K562 (cell line): ENCODE measurements around the gene PLEKHG4B. TPM values are rescaled to one million over a fixed set of nuclear protein-coding genes. Genes with fewer than 3 reads are reported as not detected.

Experiments used
- ATAC-seq: fragments of 200-7000 bp; cut with Tn5 transposase; 3 replicates; pipeline ENCODE4 v1.9.1; 2020; ENCODE audit warnings: moderate library complexity
- BruUV-seq: library from RNA; stranded (reverse); fragments of 400-500 nt; replicated peaks from 2 replicates; lab custom pipeline; 2021; lab: Mats Ljungman, UMichigan
- CTCF ChIA-PET: fragments of 300-600 bp; formaldehyde crosslinking; extraction: SDS; loops from one replicate; lab custom pipeline; 2021; ENCODE audit warnings: low intra/inter-chr PET ratio; lab: Yijun Ruan, JAX
- POLR2A ChIA-PET: fragments of 300-600, 350-650 bp; sonication (Branson Sonifier 250); formaldehyde crosslinking; extraction: SDS; loops from one replicate; lab custom pipeline; 2021; ENCODE audit warnings: antibody characterized with exemption, inconsistent platforms; lab: Yijun Ruan, JAX
- DNase-seq, 4 experiments: peaks; one replicate each; pipeline versions ENCODE4 v3.0.0 to v3.0.0-alpha.2; 2011 to 2018; ENCODE audit warnings: low spot score in 3 of 4, mixed read lengths in 3 of 4; ENCODE audit errors: extremely low read depth in 1 of 4
- FAIRE-seq: peaks from 2 replicates; lab custom pipeline; 2011; peaks lifted over from hg19 to GRCh38; lab: Jason Lieb, UNC
- H2AFZ ChIP-seq: 2 replicates; pipeline ENCODE4 v1.6.0; 2011; ENCODE audit warnings: low read depth, low read length, control low read depth, inconsistent platforms
- H3K27ac ChIP-seq: fragments of 200-600 bp; 3 replicates; pipeline ENCODE4 v1.8.0; 2011; ENCODE audit warnings: low read depth, mild to moderate bottlenecking, control low read depth, inconsistent platforms, low read length, moderate library complexity, mixed read lengths; ENCODE audit errors: extremely low read depth
- H3K27me3 ChIP-seq, 2 experiments: fragments of 300-600 bp in 1 of 2; 2 replicates in 1 of 2; 3 replicates in 1 of 2; pipeline versions ENCODE4 v1.6.0 to v1.8.0; 2011; ENCODE audit warnings: inconsistent platforms in 2 of 2, low read length in 2 of 2, mild to moderate bottlenecking in 1 of 2, mixed read lengths in 1 of 2, moderate library complexity in 1 of 2; ENCODE audit not compliant: control insufficient read depth in 2 of 2, insufficient read depth in 2 of 2
- H3K36me3 ChIP-seq: fragments of 300-600 bp; 3 replicates; pipeline ENCODE4 v1.8.0; 2011; ENCODE audit warnings: mild to moderate bottlenecking, low read length, inconsistent platforms; ENCODE audit not compliant: control insufficient read depth, insufficient read depth
- H3K4me1 ChIP-seq, 2 experiments: fragments of 200-600 bp in 1 of 2; replicated peaks in 1 of 2; 2 replicates in 1 of 2; 3 replicates in 1 of 2; pipeline versions ENCODE4 v1.5.1 to v1.8.0; 2011; ENCODE audit warnings: inconsistent platforms in 2 of 2, low read length in 2 of 2, mild to moderate bottlenecking in 1 of 2, mixed read lengths in 1 of 2, moderate library complexity in 1 of 2; ENCODE audit not compliant: control insufficient read depth in 2 of 2, insufficient read depth in 2 of 2
- H3K4me2 ChIP-seq: 2 replicates; pipeline ENCODE4 v1.6.1; 2011; ENCODE audit warnings: low read length, control low read depth, inconsistent platforms, mixed read lengths; ENCODE audit not compliant: insufficient read depth
- H3K4me3 ChIP-seq: fragments of 200-600 bp; sonication (generic), shearing (Covaris generic); 2 replicates; pipeline ENCODE4 v1.5.1; 2016; ENCODE audit warnings: control low read depth, inconsistent platforms
- H3K79me2 ChIP-seq: fragments of 200-600 bp; 3 replicates; pipeline ENCODE4 v1.8.0; 2011; ENCODE audit warnings: low read length, inconsistent platforms; ENCODE audit not compliant: control insufficient read depth, insufficient read depth
- H3K9ac ChIP-seq, 2 experiments: 2 replicates each; pipeline versions ENCODE4 v1.6.0 to v1.6.1; 2011; ENCODE audit warnings: low read depth in 2 of 2, low read length in 2 of 2, control low read depth in 1 of 2, inconsistent platforms in 1 of 2, mild to moderate bottlenecking in 1 of 2, mixed read lengths in 1 of 2; ENCODE audit not compliant: insufficient read depth in 1 of 2
- H3K9me1 ChIP-seq: one replicate; pipeline ENCODE4 v1.6.0; 2011; ENCODE audit warnings: inconsistent platforms, mild to moderate bottlenecking, low read length, moderate library complexity; ENCODE audit not compliant: control insufficient read depth, insufficient read depth
- H3K9me3 ChIP-seq: replicated peaks from 2 replicates; pipeline ENCODE4 v1.5.1; 2011; ENCODE audit warnings: low read depth, low read length, inconsistent platforms; ENCODE audit not compliant: control insufficient read depth, insufficient read depth
- H4K20me1 ChIP-seq: replicated peaks from 2 replicates; pipeline ENCODE4 v1.6.1; 2011; ENCODE audit warnings: low read length, inconsistent platforms, mixed read lengths; ENCODE audit not compliant: control insufficient read depth, insufficient read depth
- CBX8 ChIP-seq: fragments of 200-600 bp; sonication (generic); IDR thresholded peaks from 2 replicates; pipeline ENCODE4 v1.6.1; 2012; ENCODE audit warnings: borderline replicate concordance, mixed run types, low read depth, mild to moderate bottlenecking, moderate library complexity, mixed read lengths, low read length, control low read depth, inconsistent platforms; ENCODE audit not compliant: poor library complexity, severe bottlenecking; ENCODE audit errors: extremely low read depth
- ZBTB33 ChIP-seq: sonication (generic); formaldehyde crosslinking; IDR thresholded peaks from 2 replicates; pipeline ENCODE4 v1.8.1; 2023; ENCODE audit warnings: mild to moderate bottlenecking, missing genetic modification reagents
- WGBS: fragments of 100-300 bp; shearing (Covaris generic); methylation state at CpG from one replicate; pipeline ENCODE4 v1.1.6; 2016; ENCODE audit warnings: low coverage, mixed read lengths; ENCODE audit not compliant: insufficient coverage; ENCODE audit errors: missing lambda C conversion rate; 5-methylcytosine and 5-hydroxymethylcytosine counted together
- in situ Hi-C: fragments of 300-500 bp; cut with MboI; formaldehyde crosslinking; loops from 4 replicates; pipeline ENCODE4 v1.15.0; 2018; ENCODE audit warnings: inconsistent platforms, mixed read lengths
- intact Hi-C: fragments of 100-400 bp; cut with micrococcal nuclease; formaldehyde crosslinking; loops from 2 replicates; pipeline ENCODE4 v1.14.2; 2022
- polyA plus RNA-seq, 8 experiments: library from polyadenylated mRNA; depleted of rRNA in 4 of 8; stranded (reverse) in 5 of 8; unstranded in 3 of 8; fragments of >200 nt; fragmentation: Nextera tagmentation in 2 of 8; fragmentation: Illumina TruSeq in 1 of 8; extraction: Ambion mirVana in 2 of 8; extraction: Trizol in 1 of 8; gene quantifications; 2 replicates each; pipeline versions ENCODE4 v1.2.1 to v1.2.3, GENCODE V29; 2011 to 2014; ENCODE audit warnings: inconsistent platforms in 1 of 8, missing spikeins in 1 of 8
- total RNA-seq, 7 experiments: library from RNA; depleted of rRNA in 6 of 7; stranded (reverse); fragments of >200 nt in 6 of 7; fragmentation: Illumina TruSeq in 2 of 7; extraction: Trizol in 2 of 7; gene quantifications; 2 replicates each; pipeline versions ENCODE4 v1.2.1 to v1.2.3, GENCODE V29; 2011 to 2021; ENCODE audit warnings: low replicate concordance in 1 of 7

PLEKHG4B gene
- total and polyA plus RNA-seq, 9 of the 15 experiments (the other 6 are each of a cell fraction or from before 2014, with no cell fraction given): 0.02 TPM; not detected in 8

- CTCF ChIA-PET: no interaction called here
- no peak overlapping the region for H3K4me2 ChIP-seq
- under 1% methylated on average over 13 of the region's 13 CpGs for WGBS
- TF ChIP-seq CBX8: peak; percentile 55
- no peak for TF ChIP-seq ZBTB33
- TF ChIP-seq, all 486 proteins: peak for 1
- no peaks in the 10 kb centered on the region for H3K79me2 ChIP-seq
- H3K4me3 ChIP-seq: no peak overlapping the region
- POLR2A ChIA-PET: interaction anchor here (0.6 to 1.4 kb wide), 3 partner anchors 18 to 52 kb away, joined by 3 read pairs; no protein-coding TSS in a partner anchor
- no TSS peak for BruUV-seq
- no peak overlapping the region for H2AFZ ChIP-seq
- ATAC-seq (no peak), FAIRE-seq (no peak), DNase-seq (no peak)
- in situ Hi-C loops (no loop called here), intact Hi-C loops (no loop called here)
- H3K36me3 ChIP-seq: no peaks in the 10 kb centered on the region
- no peaks in the 10 kb centered on the region for H3K9me1 ChIP-seq
- peaks cover 15% of the 10 kb centered on the region for H4K20me1 ChIP-seq
- H3K9ac ChIP-seq: no peak overlapping the region
- no peak overlapping the region for H3K27ac ChIP-seq
- no peaks in the 10 kb centered on the region for H3K4me1 ChIP-seq
- H3K9me3 ChIP-seq: no peaks in the 10 kb centered on the region
- peaks cover 32 to 62% of the 10 kb centered on the region in 2 experiments; a peak in 4 of 5 replicates for H3K27me3 ChIP-seq
Measured at GRCh38 chr5:105504-106070, 13.6 kb downstream of the PLEKHG4B start.
